Caco-2 (cell line): ENCODE measurements around the gene LARP6. TPM values are rescaled to one million over a fixed set of nuclear protein-coding genes. Genes with fewer than 3 reads are reported as not detected.

ENCODE experiments used
- BruUV-seq: library from RNA; stranded (reverse); fragments of 400-500 nt; replicated peaks from 2 replicates; lab custom pipeline; 2021; lab: Mats Ljungman, UMichigan
- CTCF ChIA-PET: fragments of 300-600 bp; sonication (Branson Sonifier 250); formaldehyde crosslinking; loops from one replicate; lab custom pipeline; 2022; ENCODE audit warnings: antibody characterized with exemption; lab: Charles Lee
- POLR2A ChIA-PET: fragments of 300-600 bp; sonication (Branson Sonifier 250); formaldehyde crosslinking; loops from one replicate; lab custom pipeline; 2022; ENCODE audit warnings: antibody characterized with exemption; lab: Charles Lee
- DNase-seq, 2 experiments: peaks; one replicate each; pipeline versions ENCODE4 v3.0.0 to v3.0.0-alpha.2; 2020 to 2022
- H3K27me3 ChIP-seq: replicated peaks from 2 replicates; pipeline ENCODE4 v1.6.0; 2011; ENCODE audit warnings: low read length; ENCODE audit not compliant: control insufficient read depth, insufficient read depth
- H3K36me3 ChIP-seq: 2 replicates; pipeline ENCODE4 v1.5.1; 2011; ENCODE audit warnings: low read length; ENCODE audit not compliant: control insufficient read depth, insufficient read depth
- H3K4me1 ChIP-seq: fragments of 250-450 bp; sonication (Bioruptor Pico); 2 replicates; pipeline ENCODE4 v1.5.1; 2020; ENCODE audit warnings: mild to moderate bottlenecking
- H3K4me3 ChIP-seq: 2 replicates; pipeline ENCODE4 v1.5.1; 2011; ENCODE audit warnings: low read depth, mild to moderate bottlenecking, control low read depth, low read length
- H3K9me3 ChIP-seq: fragments of 250-450 bp; sonication (Bioruptor Pico); 2 replicates; pipeline ENCODE4 v1.5.1; 2020; ENCODE audit warnings: mild to moderate bottlenecking, moderate library complexity
- H3K27ac Mint-ChIP-seq: one replicate; pipeline ENCODE4 v1.8.0; 2022; ENCODE audit warnings: mixed read lengths; ENCODE audit not compliant: unreplicated experiment
- H3K27me3 Mint-ChIP-seq: one replicate; pipeline ENCODE4 v1.8.0; 2022; ENCODE audit warnings: mixed read lengths; ENCODE audit not compliant: insufficient read depth, unreplicated experiment
- H3K36me3 Mint-ChIP-seq: one replicate; pipeline ENCODE4 v1.8.0; 2022; ENCODE audit warnings: mild to moderate bottlenecking, mixed read lengths; ENCODE audit not compliant: insufficient read depth, unreplicated experiment
- H3K4me1 Mint-ChIP-seq: one replicate; pipeline ENCODE4 v1.8.0; 2022; ENCODE audit warnings: low read depth, mixed read lengths; ENCODE audit not compliant: unreplicated experiment
- H3K4me3 Mint-ChIP-seq: one replicate; pipeline ENCODE4 v1.8.0; 2022; ENCODE audit warnings: mild to moderate bottlenecking, moderate library complexity, mixed read lengths; ENCODE audit not compliant: unreplicated experiment
- H3K9me3 Mint-ChIP-seq: one replicate; pipeline ENCODE4 v1.8.0; 2022; ENCODE audit warnings: mixed read lengths; ENCODE audit not compliant: unreplicated experiment
- intact Hi-C: fragments of 100-400 bp; cut with micrococcal nuclease; formaldehyde crosslinking; loops from one replicate; pipeline ENCODE4 v1.10.0; 2022; ENCODE audit not compliant: unreplicated experiment
- total RNA-seq: library from RNA; stranded (reverse); gene quantifications from 2 replicates; pipeline ENCODE4 v1.2.3, GENCODE V29; 2022
- TF ChIP-seq, protein P1 (sequence below), 2 experiments: fragments of 200-600 bp in 1 of 2; IDR thresholded peaks; 1 replicate in 1 of 2; 2 replicates in 1 of 2; pipeline versions ENCODE4 v1.5.1 to v1.8.0; 2011 to 2022; ENCODE audit warnings: antibody characterized with exemption in 1 of 2, control low read depth in 1 of 2, inconsistent platforms in 1 of 2, low read depth in 1 of 2, low read length in 1 of 2, mild to moderate bottlenecking in 1 of 2, moderate library complexity in 1 of 2; ENCODE audit not compliant: insufficient read depth in 1 of 2, severe bottlenecking in 1 of 2, unreplicated experiment in 1 of 2

LARP6 gene
- total RNA-seq, 1 experiment from 2014 or later = 19.7 TPM

DNA sequence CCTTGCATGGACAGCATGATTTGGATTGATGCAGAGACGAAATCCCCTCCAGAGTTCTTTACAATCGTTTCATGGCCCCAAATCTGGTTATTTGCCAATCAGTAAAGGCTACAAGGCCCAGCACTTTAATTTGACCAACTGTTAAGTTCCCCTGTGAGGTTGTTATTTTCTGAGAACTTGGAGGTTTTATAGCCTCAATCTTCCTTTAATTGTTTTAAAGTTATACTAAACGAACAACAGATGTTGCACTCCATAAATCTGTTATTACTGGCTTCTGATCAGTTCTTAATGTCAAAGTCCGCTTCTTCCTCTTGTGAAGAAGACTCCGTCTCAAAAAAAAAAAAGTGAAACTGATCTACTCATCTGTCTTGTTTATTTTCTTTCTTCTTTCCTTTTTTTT lies 30.8 kb downstream of the LARP6 start:
- DNase-seq = no peak
- H3K4me1 Mint-ChIP-seq = peaks cover 24% of the 10 kb centered on the region
- TF ChIP-seq, protein P1, sequence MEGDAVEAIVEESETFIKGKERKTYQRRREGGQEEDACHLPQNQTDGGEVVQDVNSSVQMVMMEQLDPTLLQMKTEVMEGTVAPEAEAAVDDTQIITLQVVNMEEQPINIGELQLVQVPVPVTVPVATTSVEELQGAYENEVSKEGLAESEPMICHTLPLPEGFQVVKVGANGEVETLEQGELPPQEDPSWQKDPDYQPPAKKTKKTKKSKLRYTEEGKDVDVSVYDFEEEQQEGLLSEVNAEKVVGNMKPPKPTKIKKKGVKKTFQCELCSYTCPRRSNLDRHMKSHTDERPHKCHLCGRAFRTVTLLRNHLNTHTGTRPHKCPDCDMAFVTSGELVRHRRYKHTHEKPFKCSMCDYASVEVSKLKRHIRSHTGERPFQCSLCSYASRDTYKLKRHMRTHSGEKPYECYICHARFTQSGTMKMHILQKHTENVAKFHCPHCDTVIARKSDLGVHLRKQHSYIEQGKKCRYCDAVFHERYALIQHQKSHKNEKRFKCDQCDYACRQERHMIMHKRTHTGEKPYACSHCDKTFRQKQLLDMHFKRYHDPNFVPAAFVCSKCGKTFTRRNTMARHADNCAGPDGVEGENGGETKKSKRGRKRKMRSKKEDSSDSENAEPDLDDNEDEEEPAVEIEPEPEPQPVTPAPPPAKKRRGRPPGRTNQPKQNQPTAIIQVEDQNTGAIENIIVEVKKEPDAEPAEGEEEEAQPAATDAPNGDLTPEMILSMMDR (IDR thresholded peaks at IDR 0.05; ENCODE audit: insufficient read depth in 1 of 2, low read depth in 1 of 2, low read length in 1 of 2, severe bottlenecking in 1 of 2, unreplicated experiment in 1 of 2) = no peak
- no TSS peak for BruUV-seq
- POLR2A ChIA-PET = interaction anchor here (0.6 kb wide), 1 partner anchor 144 kb away, joined by 3 read pairs; no protein-coding TSS in a partner anchor
- H3K27ac Mint-ChIP-seq = no peak overlapping the region
- H3K4me1 ChIP-seq = peaks cover 24% of the 10 kb centered on the region
- CTCF ChIA-PET = no interaction called here
- no peaks in the 10 kb centered on the region for H3K9me3 Mint-ChIP-seq
- H3K27me3 ChIP-seq = no peaks in the 10 kb centered on the region
- intact Hi-C loops = no loop called here
- H3K36me3 Mint-ChIP-seq = no peaks in the 10 kb centered on the region
- H3K4me3 ChIP-seq = no peak overlapping the region
- H3K9me3 ChIP-seq = no peaks in the 10 kb centered on the region
- no peak overlapping the region for H3K4me3 Mint-ChIP-seq
- no peaks in the 10 kb centered on the region for H3K36me3 ChIP-seq
- H3K27me3 Mint-ChIP-seq = no peaks in the 10 kb centered on the region

DNA sequence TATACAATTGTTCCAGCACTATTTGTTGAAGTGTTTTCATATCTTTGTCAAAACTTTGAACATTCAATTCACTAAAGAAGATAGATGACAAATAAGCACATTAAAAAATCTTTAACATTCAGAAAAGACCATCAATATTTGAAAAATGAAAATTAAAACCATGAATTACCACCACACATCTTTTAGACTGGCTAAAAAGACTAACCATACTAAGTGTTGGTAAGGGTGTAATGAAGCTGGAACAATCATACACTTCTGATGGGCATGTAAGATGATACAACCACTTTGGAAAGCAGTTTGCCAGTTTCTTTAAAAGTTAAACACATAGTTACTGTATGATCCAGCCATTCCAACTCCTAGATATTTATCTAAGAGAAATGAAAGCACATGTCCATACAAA lies 33.7 kb downstream of the LARP6 start:
- Histone ChIP-seq H3K4me3 (no peak overlapping the region), H3K27me3 (no peaks in the 10 kb centered on the region), H3K9me3 (no peaks in the 10 kb centered on the region), H3K36me3 (no peaks in the 10 kb centered on the region), H3K4me1 (peaks cover 12% of the 10 kb centered on the region)
- Mint-ChIP-seq H3K4me1 (peaks cover 31% of the 10 kb centered on the region), H3K27ac (no peak overlapping the region), H3K4me3 (no peak overlapping the region), H3K27me3 (no peaks in the 10 kb centered on the region), H3K36me3 (no peaks in the 10 kb centered on the region), H3K9me3 (no peaks in the 10 kb centered on the region)
- CTCF ChIA-PET = no interaction called here
- no TSS peak for BruUV-seq
- no peak for DNase-seq
- POLR2A ChIA-PET = no interaction called here
- intact Hi-C loops = no loop called here
- TF ChIP-seq, protein P1 (IDR thresholded peaks at IDR 0.05; ENCODE audit: insufficient read depth in 1 of 2, low read depth in 1 of 2, low read length in 1 of 2, severe bottlenecking in 1 of 2, unreplicated experiment in 1 of 2) = no peak

DNA sequence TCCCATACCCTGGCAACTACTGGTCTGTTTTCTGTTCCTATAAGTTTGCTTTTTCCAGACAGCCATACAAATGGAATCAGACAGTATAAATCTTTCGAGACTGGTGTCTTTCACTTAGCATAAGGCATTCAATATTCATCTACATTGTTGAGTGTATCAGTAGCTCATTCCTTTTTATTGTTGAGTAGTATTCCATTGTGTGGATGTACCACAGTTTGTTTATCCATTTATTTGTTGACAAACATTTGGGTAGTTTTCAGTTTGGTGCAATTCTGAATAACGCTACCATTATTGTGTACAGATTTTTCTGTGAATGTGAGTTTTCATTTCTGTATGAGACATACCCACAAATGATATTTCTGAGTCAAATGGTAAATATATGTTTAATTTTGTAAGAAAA lies 35.4 kb downstream of the LARP6 start:
- Mint-ChIP-seq H3K27ac (no peak overlapping the region), H3K4me1 (peaks cover 33% of the 10 kb centered on the region), H3K36me3 (no peaks in the 10 kb centered on the region), H3K4me3 (no peak overlapping the region), H3K9me3 (no peaks in the 10 kb centered on the region), H3K27me3 (no peaks in the 10 kb centered on the region)
- H3K4me1 ChIP-seq = no peaks in the 10 kb centered on the region
- no peak for DNase-seq
- no peaks in the 10 kb centered on the region for H3K36me3 ChIP-seq
- CTCF ChIA-PET = no interaction called here
- no peaks in the 10 kb centered on the region for H3K9me3 ChIP-seq
- H3K27me3 ChIP-seq = no peaks in the 10 kb centered on the region
- BruUV-seq = no TSS peak
- POLR2A ChIA-PET = no interaction called here
- no peak overlapping the region for H3K4me3 ChIP-seq
- intact Hi-C loops = no loop called here
- TF ChIP-seq, protein P1 (IDR thresholded peaks at IDR 0.05; ENCODE audit: insufficient read depth in 1 of 2, low read depth in 1 of 2, low read length in 1 of 2, severe bottlenecking in 1 of 2, unreplicated experiment in 1 of 2) = no peak
